Activated B cell treated with CpG ODN at 0.5 μM for 24 hours (primary cell): ENCODE data around the gene TGM2. TPM values are rescaled to one million over a fixed set of nuclear protein-coding genes. Genes with fewer than 3 reads are reported as not detected.

Experiments
- ATAC-seq: fragments of 200-7000 bp; cut with Tn5 transposase; one replicate; pipeline ENCODE4 v1.10.0; 2021; ENCODE audit warnings: low read depth, mild to moderate bottlenecking, moderate library complexity
- CTCF ChIA-PET: fragments of 350-600 bp; sonication (Branson Sonifier 250); formaldehyde crosslinking; loops from one replicate; lab custom pipeline; 2021; ENCODE audit warnings: antibody characterized with exemption; lab: Charles Lee
- POLR2A ChIA-PET: fragments of 350-600 bp; sonication (Branson Sonifier 250); formaldehyde crosslinking; loops from one replicate; lab custom pipeline; 2021; ENCODE audit warnings: antibody characterized with exemption; lab: Charles Lee
- DNase-seq: peaks from one replicate; pipeline ENCODE4 v3.0.0; 2022
- H3K27ac Mint-ChIP-seq: one replicate; pipeline ENCODE4 v1.8.0; 2020; ENCODE audit warnings: mixed read lengths
- H3K27me3 Mint-ChIP-seq: one replicate; pipeline ENCODE4 v1.8.0; 2021; ENCODE audit warnings: mixed read lengths
- H3K36me3 Mint-ChIP-seq: one replicate; pipeline ENCODE4 v1.8.0; 2021; ENCODE audit warnings: low read depth, mixed read lengths
- H3K4me1 Mint-ChIP-seq: one replicate; pipeline ENCODE4 v1.8.0; 2021; ENCODE audit warnings: mixed read lengths
- H3K4me3 Mint-ChIP-seq: one replicate; pipeline ENCODE4 v1.8.0; 2020; ENCODE audit warnings: mild to moderate bottlenecking, mixed read lengths
- H3K9me3 Mint-ChIP-seq: one replicate; pipeline ENCODE4 v1.8.0; 2020; ENCODE audit warnings: mixed read lengths
- intact Hi-C: fragments of 100-400 bp; cut with micrococcal nuclease; formaldehyde crosslinking; loops from one replicate; pipeline ENCODE4 v1.15.1; 2024
- total RNA-seq: library from RNA; stranded (reverse); gene quantifications from 2 replicates; pipeline ENCODE4 v1.2.3, GENCODE V29; 2022
- TF ChIP-seq, protein P1 (sequence below): fragments of 200-600 bp; IDR thresholded peaks from one replicate; pipeline ENCODE4 v1.8.0; 2022; ENCODE audit warnings: antibody characterized with exemption, mild to moderate bottlenecking

The TGM2 gene
- total RNA-seq, 1 donor from 2014 or later = 22.9 TPM

DNA sequence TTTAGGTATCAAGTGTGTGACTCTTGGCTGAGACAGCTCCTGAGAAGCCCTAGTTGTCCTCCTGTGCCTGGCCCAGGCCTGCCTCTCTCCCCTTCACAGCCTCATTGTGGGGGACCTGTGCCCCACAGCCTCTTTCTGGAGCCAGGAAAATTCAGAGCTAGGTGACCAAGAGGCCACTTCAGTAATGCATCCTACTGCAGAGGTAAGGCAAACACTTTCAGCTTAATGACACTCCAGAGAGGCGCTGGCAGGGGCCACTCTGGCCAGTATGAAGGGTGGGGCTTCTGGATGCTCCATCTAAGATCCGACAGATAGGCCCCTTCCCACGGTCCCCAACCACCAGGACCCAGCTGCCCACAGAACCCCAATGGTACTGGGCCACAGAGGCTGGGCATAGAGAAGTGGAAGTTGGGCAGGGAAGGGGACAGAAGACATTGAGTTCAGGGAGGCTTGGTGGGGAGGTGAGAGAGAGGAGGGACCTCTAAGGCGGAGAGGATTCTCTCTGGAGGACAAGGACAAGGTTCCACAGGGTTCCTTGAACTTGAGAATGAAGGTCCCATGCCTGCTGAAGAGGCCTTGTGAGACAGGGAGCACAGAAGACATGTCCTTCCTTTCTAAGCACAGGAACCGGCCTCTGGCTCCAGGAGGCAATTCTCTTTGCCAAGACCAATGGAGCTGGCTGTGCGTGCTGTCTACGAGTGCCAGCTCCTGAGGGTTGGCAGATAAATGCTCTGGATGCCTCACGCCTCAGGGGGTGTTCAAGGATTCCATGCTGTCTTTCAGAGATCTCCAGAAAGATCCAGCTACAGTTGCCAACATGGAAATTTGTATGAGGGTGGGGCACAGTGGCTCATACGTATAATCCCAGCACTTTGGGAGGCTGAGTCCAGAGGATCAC, 46.4 kb upstream of the TGM2 start:
- POLR2A ChIA-PET = no interaction called here
- ATAC-seq (no peak), DNase-seq (no peak)
- H3K27me3 Mint-ChIP-seq = peaks cover 4% of the 10 kb centered on the region
- H3K27ac Mint-ChIP-seq = no peak overlapping the region
- no peak overlapping the region for H3K4me3 Mint-ChIP-seq
- intact Hi-C loops = no loop called here
- TF ChIP-seq, protein P1, sequence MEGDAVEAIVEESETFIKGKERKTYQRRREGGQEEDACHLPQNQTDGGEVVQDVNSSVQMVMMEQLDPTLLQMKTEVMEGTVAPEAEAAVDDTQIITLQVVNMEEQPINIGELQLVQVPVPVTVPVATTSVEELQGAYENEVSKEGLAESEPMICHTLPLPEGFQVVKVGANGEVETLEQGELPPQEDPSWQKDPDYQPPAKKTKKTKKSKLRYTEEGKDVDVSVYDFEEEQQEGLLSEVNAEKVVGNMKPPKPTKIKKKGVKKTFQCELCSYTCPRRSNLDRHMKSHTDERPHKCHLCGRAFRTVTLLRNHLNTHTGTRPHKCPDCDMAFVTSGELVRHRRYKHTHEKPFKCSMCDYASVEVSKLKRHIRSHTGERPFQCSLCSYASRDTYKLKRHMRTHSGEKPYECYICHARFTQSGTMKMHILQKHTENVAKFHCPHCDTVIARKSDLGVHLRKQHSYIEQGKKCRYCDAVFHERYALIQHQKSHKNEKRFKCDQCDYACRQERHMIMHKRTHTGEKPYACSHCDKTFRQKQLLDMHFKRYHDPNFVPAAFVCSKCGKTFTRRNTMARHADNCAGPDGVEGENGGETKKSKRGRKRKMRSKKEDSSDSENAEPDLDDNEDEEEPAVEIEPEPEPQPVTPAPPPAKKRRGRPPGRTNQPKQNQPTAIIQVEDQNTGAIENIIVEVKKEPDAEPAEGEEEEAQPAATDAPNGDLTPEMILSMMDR = no peak
- no peaks in the 10 kb centered on the region for H3K4me1 Mint-ChIP-seq
- CTCF ChIA-PET = interaction anchor here (1.4 to 2.1 kb wide), 2 partner anchors 10 to 154 kb away, joined by 3 to 8 read pairs; no protein-coding TSS in a partner anchor
- H3K36me3 Mint-ChIP-seq = no peaks in the 10 kb centered on the region
- no peaks in the 10 kb centered on the region for H3K9me3 Mint-ChIP-seq

- no peaks in the 10 kb centered on the region for H3K4me1 Mint-ChIP-seq
- no peak overlapping the region for H3K4me3 Mint-ChIP-seq
- ATAC-seq (no peak), DNase-seq (no peak)
- no peaks in the 10 kb centered on the region for H3K9me3 Mint-ChIP-seq
- ChIA-PET CTCF (interaction anchor here (2.1 kb wide), 1 partner anchor 11 kb away, joined by 8 read pairs; no protein-coding TSS in a partner anchor), POLR2A (no interaction called here)
- H3K36me3 Mint-ChIP-seq = no peaks in the 10 kb centered on the region
- H3K27me3 Mint-ChIP-seq = peaks cover 4% of the 10 kb centered on the region
- intact Hi-C loops = no loop called here
- H3K27ac Mint-ChIP-seq = no peak overlapping the region
- TF ChIP-seq, protein P1 = no peak
Measured at GRCh38 chr20:38210741-38211140, 45.7 kb upstream of the TGM2 start.

GRCh38 chr20:38209736-38210405, 44.8 kb upstream of the TGM2 start:
- TF ChIP-seq, protein P1 = no peak
- intact Hi-C loops = no loop called here
- ATAC-seq = no peak
- H3K4me3 Mint-ChIP-seq = no peak overlapping the region
- H3K4me1 Mint-ChIP-seq = no peaks in the 10 kb centered on the region
- no peaks in the 10 kb centered on the region for H3K9me3 Mint-ChIP-seq
- ChIA-PET CTCF (interaction anchor here (2.1 kb wide), 1 partner anchor 12 kb away, joined by 8 read pairs; no protein-coding TSS in a partner anchor), POLR2A (no interaction called here)
- H3K27ac Mint-ChIP-seq = no peak overlapping the region
- no peak for DNase-seq
- H3K36me3 Mint-ChIP-seq = no peaks in the 10 kb centered on the region
- peaks cover 4% of the 10 kb centered on the region for H3K27me3 Mint-ChIP-seq

- Mint-ChIP-seq H3K27me3 (peaks cover 4% of the 10 kb centered on the region), H3K27ac (no peak overlapping the region), H3K9me3 (no peaks in the 10 kb centered on the region), H3K36me3 (no peaks in the 10 kb centered on the region), H3K4me1 (no peaks in the 10 kb centered on the region), H3K4me3 (no peak overlapping the region)
- ChIA-PET CTCF (no interaction called here), POLR2A (no interaction called here)
- ATAC-seq = no peak
- TF ChIP-seq, protein P1 = no peak
- no peak for DNase-seq
- intact Hi-C loops = no loop called here
Measured at GRCh38 chr20:38209054-38209675, 44.1 kb upstream of the TGM2 start.
